Lung (tissue), 12 donors: ENCODE data around the gene MYORG. TPM values are rescaled to one million over a fixed set of nuclear protein-coding genes. Genes with fewer than 3 reads are reported as not detected.
A peak's percentile ranks its signal among the peaks of the same experiment; 100 is the strongest.

Experiments used
- ATAC-seq: fragments of 200-7000 bp; cut with Tn5 transposase; one replicate; pipeline ENCODE4 v1.9.1; 2020; ENCODE audit warnings: moderate number of reproducible peaks; ENCODE audit not compliant: insufficient read depth, low FRiP score
- DNase-seq, 3 donors: peaks; one replicate each; pipeline ENCODE4 v3.0.0-alpha.2; 2013 to 2017
- H3K27ac ChIP-seq, 2 donors: one replicate each; pipeline ENCODE4 v1.5.1; 2013; ENCODE audit warnings: mild to moderate bottlenecking in 2 of 2, moderate library complexity in 2 of 2, control low read depth in 1 of 2, inconsistent platforms in 1 of 2, low read depth in 1 of 2, low read length in 1 of 2
- H3K27me3 ChIP-seq, 3 donors: one replicate each; pipeline ENCODE4 v1.5.1; 2013; ENCODE audit warnings: low read length in 2 of 3; ENCODE audit not compliant: control insufficient read depth in 3 of 3, insufficient read depth in 3 of 3
- H3K36me3 ChIP-seq, 4 donors: one replicate each; pipeline ENCODE4 v1.5.1; 2013; ENCODE audit warnings: low read length in 4 of 4, mild to moderate bottlenecking in 1 of 4, moderate library complexity in 1 of 4; ENCODE audit not compliant: control insufficient read depth in 4 of 4, insufficient read depth in 4 of 4
- H3K4me1 ChIP-seq, 5 donors: one replicate each; pipeline ENCODE4 v1.5.1; 2013; ENCODE audit warnings: low read length in 5 of 5, mild to moderate bottlenecking in 2 of 5, moderate library complexity in 1 of 5; ENCODE audit not compliant: control insufficient read depth in 5 of 5, insufficient read depth in 5 of 5
- H3K4me3 ChIP-seq: one replicate; pipeline ENCODE4 v1.5.1; 2013; ENCODE audit warnings: mild to moderate bottlenecking, control low read depth, moderate library complexity
- H3K9ac ChIP-seq, 2 donors: one replicate each; pipeline ENCODE4 v1.5.1; 2013; ENCODE audit warnings: low read length in 2 of 2, control low read depth in 1 of 2; ENCODE audit not compliant: insufficient read depth in 1 of 2
- H3K9me3 ChIP-seq, 4 donors: one replicate each; pipeline ENCODE4 v1.5.1; 2013; ENCODE audit warnings: low read length in 3 of 4, mild to moderate bottlenecking in 1 of 4, moderate library complexity in 1 of 4; ENCODE audit not compliant: control insufficient read depth in 4 of 4, insufficient read depth in 3 of 4
- WGBS, 2 donors: extraction: QIAGEN DNeasy Blood & Tissue Kit; methylation state at CpG; one replicate each; pipeline ENCODE4 v1.1.7; 2013; 5-methylcytosine and 5-hydroxymethylcytosine counted together
- polyA plus RNA-seq, 2 donors: library from polyadenylated mRNA; stranded (reverse); fragments of 200-250 nt; gene quantifications; one replicate each; pipeline ENCODE4 v1.2.1, GENCODE V29; 2013
- total RNA-seq, 2 donors: library from RNA; depleted of rRNA in 1 of 2; stranded (reverse); fragments of >200 nt in 1 of 2; gene quantifications; one replicate each; pipeline ENCODE4 v1.2.1, GENCODE V29; 2014 to 2021
- TF ChIP-seq, protein P1 (sequence below): IDR thresholded peaks from 2 replicates; pipeline ENCODE4 v1.5.1; 2012; ENCODE audit warnings: mild to moderate bottlenecking; ENCODE audit errors: control extremely low read depth, extremely low read depth
- donor health status: control.
- donor health status: control.
- donor health status: Bipolar disorder and iron deficiency.
- donor health status: healthy.
- donor health status: DM: yes; HTN: yes; CAD: no.

The MYORG gene
- total and polyA plus RNA-seq, 4 donors, result 1.4 to 12.2 (median 4.9) TPM

DNA sequence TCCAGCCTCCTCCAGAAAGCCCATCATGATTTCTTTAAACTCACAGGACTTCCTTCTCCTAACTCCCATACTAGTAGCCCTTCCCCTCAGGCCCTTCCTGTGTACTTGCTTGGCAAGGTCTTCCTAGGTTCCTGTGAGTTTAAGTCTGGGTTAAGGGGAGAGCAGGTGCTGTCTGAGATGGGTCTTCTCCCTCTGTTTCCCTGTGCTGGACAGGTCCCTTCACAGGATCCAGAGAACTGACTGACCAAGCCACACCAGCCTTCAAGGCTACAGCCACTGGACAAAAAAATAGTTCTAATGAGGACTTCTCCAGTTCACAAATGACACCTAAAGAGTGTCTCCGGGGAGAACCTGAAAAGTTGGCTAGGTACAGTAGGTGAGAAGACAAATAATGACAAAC, 29.5 kb upstream of the MYORG start:
- no peaks in the 10 kb centered on the region for H3K4me1 ChIP-seq
- 74 to 84% methylated on average over 1 of the region's 1 CpG for WGBS, 2 donors
- no peaks in the 10 kb centered on the region for H3K9me3 ChIP-seq
- no peak overlapping the region for H3K9ac ChIP-seq
- ATAC-seq (no peak), DNase-seq (no peak)
- H3K27ac ChIP-seq, result no peak overlapping the region
- no peak overlapping the region for H3K4me3 ChIP-seq
- TF ChIP-seq, protein P1, sequence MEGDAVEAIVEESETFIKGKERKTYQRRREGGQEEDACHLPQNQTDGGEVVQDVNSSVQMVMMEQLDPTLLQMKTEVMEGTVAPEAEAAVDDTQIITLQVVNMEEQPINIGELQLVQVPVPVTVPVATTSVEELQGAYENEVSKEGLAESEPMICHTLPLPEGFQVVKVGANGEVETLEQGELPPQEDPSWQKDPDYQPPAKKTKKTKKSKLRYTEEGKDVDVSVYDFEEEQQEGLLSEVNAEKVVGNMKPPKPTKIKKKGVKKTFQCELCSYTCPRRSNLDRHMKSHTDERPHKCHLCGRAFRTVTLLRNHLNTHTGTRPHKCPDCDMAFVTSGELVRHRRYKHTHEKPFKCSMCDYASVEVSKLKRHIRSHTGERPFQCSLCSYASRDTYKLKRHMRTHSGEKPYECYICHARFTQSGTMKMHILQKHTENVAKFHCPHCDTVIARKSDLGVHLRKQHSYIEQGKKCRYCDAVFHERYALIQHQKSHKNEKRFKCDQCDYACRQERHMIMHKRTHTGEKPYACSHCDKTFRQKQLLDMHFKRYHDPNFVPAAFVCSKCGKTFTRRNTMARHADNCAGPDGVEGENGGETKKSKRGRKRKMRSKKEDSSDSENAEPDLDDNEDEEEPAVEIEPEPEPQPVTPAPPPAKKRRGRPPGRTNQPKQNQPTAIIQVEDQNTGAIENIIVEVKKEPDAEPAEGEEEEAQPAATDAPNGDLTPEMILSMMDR, result no peak
- no peaks in the 10 kb centered on the region for H3K27me3 ChIP-seq
- H3K36me3 ChIP-seq, result peaks cover 4 to 32% (median 5%) of the 10 kb centered on the region in 4 donors

DNA sequence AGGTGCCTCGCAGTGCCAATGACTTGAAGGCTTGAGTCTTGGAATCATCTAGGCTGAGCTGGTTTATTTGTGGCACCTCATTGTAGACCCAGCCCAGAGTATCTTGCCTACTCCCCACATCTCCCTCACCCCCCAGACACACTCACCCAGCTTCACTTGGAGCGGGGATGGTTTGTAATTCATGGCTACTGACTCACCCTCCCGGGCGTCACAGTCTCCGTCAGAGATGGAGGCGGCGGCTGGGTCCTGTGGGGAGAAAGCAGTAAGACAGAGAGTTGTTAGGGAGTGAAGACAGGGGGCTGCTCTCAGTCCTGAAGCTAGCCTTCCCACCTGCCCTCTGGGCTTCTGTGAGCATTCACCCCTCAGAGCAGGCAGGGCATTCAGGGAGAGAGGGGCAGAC, 29.0 kb upstream of the MYORG start:
- 93 to 96% methylated on average over 7 of the region's 7 CpGs for WGBS, 2 donors
- Histone ChIP-seq H3K27me3 (no peaks in the 10 kb centered on the region), H3K27ac (no peak overlapping the region), H3K9ac (no peak overlapping the region), H3K36me3 (peaks cover 4 to 37% (median 5%) of the 10 kb centered on the region in 4 donors), H3K4me1 (no peaks in the 10 kb centered on the region), H3K9me3 (no peaks in the 10 kb centered on the region), H3K4me3 (no peak overlapping the region)
- ATAC-seq (no peak), DNase-seq (no peak)
- TF ChIP-seq, protein P1, result no peak

DNA sequence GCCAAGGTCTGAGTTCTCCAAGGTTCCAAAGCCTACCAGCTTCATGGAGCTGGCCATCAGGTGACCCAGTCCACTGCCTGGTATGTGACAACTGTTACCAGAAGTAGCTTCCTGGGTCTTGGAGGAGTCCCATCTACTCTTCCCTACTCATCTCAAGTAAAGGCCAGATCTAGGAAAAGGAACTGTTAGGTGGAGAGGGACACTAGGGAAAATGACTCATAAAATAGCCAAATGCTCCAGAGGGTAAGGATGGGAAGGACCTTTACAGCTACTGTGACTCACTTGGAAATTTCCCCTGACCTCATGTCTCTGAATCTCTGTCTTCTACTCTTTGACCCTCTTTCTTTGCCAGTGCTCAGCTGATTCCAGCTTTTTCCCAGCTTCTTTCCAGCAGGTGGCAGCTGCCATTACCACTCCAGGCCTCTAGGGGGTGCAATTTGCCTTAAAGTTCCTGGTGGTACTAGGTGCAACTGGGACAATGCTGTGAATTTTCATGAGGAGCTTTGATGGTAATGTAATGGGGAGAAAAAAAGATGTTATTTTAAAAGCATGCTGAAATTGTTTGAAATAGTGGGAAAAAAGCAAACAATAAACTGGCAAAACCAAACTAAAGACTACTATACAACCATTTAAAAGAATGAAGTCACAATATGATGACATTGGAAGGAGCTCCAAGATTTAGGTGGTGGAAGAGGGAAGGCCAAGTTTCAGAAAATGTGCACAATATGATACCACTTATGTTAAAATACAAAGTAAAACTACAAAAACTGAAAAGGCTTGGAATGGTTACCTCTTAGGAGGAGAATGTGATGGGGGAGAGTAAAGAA, 27.1 kb upstream of the MYORG start:
- no peak for ATAC-seq

More for the DNA sequence above, 27.1 kb upstream of the MYORG start:
- TF ChIP-seq, protein P1, result peak; percentile 94
- H3K9me3 ChIP-seq, result no peaks in the 10 kb centered on the region
- peaks cover 4 to 45% (median 6%) of the 10 kb centered on the region in 4 donors for H3K36me3 ChIP-seq
- no peak overlapping the region for H3K4me3 ChIP-seq
- H3K4me1 ChIP-seq, result no peaks in the 10 kb centered on the region
- DNase-seq, result peak; percentile 67 to 70 (median 68)
- no peaks in the 10 kb centered on the region for H3K27me3 ChIP-seq
- no peak overlapping the region for H3K27ac ChIP-seq
- H3K9ac ChIP-seq, result no peak overlapping the region
